ENCODE data around the gene FOXP3.
"Not testable (repeated sequence)": the region's sequence is repeated elsewhere in the genome, so short reads cannot be mapped to it uniquely, and the experiment has no call there.

Gene FOXP3, protein sequence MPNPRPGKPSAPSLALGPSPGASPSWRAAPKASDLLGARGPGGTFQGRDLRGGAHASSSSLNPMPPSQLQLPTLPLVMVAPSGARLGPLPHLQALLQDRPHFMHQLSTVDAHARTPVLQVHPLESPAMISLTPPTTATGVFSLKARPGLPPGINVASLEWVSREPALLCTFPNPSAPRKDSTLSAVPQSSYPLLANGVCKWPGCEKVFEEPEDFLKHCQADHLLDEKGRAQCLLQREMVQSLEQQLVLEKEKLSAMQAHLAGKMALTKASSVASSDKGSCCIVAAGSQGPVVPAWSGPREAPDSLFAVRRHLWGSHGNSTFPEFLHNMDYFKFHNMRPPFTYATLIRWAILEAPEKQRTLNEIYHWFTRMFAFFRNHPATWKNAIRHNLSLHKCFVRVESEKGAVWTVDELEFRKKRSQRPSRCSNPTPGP

DNA sequence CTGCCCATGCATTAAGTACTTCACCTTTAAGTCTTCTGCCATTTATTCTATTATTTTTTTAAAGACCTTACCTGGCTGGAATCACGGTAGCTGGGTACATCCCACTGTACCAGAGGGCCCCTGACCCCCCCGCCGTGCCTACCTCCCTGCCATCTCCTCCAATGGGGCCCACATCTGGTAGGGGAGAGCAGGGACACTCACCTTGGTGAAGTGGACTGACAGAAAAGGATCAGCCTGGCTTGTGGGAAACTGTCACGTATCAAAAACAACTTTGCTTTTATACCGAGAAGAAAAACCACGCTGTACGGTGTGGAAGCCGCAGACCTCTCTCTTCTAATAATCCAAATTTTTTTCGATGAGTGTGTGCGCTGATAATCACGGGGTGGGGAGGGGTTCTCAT is at the start of gene FOXP3:
FOXP3 (minus strand) TSS at position 251 of the 400 bp plus-strand sequence. CDS start 6,205 bp downstream, outside the sequence.
- DNase-seq (ENCODE audit: low read depth, low spot score): no peak

DNA sequence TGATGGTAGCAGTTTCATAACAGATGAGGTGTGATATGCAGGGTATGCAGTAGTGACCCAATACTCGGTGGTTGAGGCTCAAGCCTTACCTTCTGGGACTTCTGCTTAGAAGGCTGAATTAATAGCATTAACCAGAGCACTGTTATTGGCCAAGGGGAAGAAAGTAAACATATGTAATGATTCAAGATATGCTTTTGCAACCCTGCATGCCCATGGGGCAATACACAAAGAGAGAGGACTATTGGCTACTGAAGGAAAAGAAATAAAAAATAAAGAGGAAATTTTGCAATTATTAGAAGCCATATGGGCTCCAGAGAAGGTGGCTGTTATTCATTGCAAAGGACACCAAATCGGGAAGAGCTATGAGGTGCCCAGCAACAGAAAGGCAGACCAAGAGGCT is 47.7 kb upstream of the FOXP3 start:
- no peak for DNase-seq (ENCODE audit: low read depth, low spot score)

- no peak for DNase-seq (ENCODE audit: low read depth, low spot score)
Measured at GRCh38 chrX:49310371-49310770, 45.9 kb upstream of the FOXP3 start.

GRCh38 chrX:49309401-49309981 is 45.0 kb upstream of the FOXP3 start:
- DNase-seq (ENCODE audit: low read depth, low spot score): no peak

- no peak for DNase-seq (ENCODE audit: low read depth, low spot score)
Measured at GRCh38 chrX:49308604-49309269, 44.2 kb upstream of the FOXP3 start.

- not testable (repeated sequence) for DNase-seq (ENCODE audit: low read depth, low spot score)
Measured at GRCh38 chrX:49307775-49308174, 43.3 kb upstream of the FOXP3 start.

DNA sequence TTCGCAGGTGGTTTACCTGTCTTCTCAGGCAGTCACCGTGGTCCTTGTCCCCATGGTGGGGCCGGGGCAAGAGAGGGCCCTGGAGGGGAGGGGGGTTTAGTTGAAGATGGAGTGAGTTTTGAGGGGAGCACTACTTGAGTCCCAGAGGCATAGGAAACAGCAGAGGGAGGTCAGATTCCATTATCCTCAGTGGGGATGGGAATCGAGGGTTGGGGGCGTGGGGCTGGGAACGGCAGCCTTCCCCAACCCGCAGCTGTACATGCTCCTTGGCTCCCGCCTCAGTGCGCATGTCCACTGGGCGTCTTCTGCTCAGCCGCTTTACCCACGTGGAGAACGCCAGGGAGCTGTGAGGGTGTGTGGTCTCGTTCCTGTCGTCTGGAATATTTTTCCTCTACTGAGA is 38.8 kb upstream of the FOXP3 start, which contains the start of gene GAGE10:
GAGE10 (plus strand) TSS at position 301 of the 400 bp plus-strand sequence. CDS start 1,214 bp downstream, outside the sequence.
- DNase-seq (ENCODE audit: low read depth, low spot score): no peak

GRCh38 chrX:49300703-49301102 is 36.2 kb upstream of the FOXP3 start:
- DNase-seq (ENCODE audit: low read depth, low spot score): no peak

GRCh38 chrX:49299293-49299692 is 34.8 kb upstream of the FOXP3 start:
- DNase-seq (ENCODE audit: low read depth, low spot score): not testable (repeated sequence)

GRCh38 chrX:49292400-49293362 is 28.2 kb upstream of the FOXP3 start:
- DNase-seq (ENCODE audit: low read depth, low spot score): no peak

- no peak for DNase-seq (ENCODE audit: low read depth, low spot score)
Measured at GRCh38 chrX:49291615-49292337, 27.3 kb upstream of the FOXP3 start.

GRCh38 chrX:49290215-49290614 is 25.7 kb upstream of the FOXP3 start:
- DNase-seq (ENCODE audit: low read depth, low spot score): no peak

GRCh38 chrX:49287665-49288064 is 23.2 kb upstream of the FOXP3 start:
- no peak for DNase-seq (ENCODE audit: low read depth, low spot score)

- no peak for DNase-seq (ENCODE audit: low read depth, low spot score)
Measured at GRCh38 chrX:49286581-49286980, 22.1 kb upstream of the FOXP3 start.

DNA sequence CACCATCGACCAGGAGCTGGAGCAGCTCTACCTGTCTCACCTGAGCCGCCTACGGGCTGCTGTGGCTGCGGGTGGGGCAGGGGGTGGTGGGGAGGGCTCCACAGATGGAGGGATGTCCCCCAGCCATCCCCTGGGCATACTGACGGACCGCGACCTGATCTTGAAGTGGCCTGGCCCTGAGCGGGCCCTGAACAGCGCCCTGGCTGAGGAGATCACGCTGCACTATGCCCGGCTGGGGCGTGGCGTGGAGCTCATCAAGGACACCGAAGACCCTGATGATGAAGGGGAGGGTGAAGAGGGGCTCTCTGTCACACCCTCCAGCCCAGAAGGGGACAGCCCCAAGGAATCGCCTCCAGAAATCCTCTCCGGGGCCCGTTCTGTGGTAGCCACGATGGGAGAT is 21.6 kb upstream of the FOXP3 start:
- no peak for DNase-seq (ENCODE audit: low read depth, low spot score)

DNA sequence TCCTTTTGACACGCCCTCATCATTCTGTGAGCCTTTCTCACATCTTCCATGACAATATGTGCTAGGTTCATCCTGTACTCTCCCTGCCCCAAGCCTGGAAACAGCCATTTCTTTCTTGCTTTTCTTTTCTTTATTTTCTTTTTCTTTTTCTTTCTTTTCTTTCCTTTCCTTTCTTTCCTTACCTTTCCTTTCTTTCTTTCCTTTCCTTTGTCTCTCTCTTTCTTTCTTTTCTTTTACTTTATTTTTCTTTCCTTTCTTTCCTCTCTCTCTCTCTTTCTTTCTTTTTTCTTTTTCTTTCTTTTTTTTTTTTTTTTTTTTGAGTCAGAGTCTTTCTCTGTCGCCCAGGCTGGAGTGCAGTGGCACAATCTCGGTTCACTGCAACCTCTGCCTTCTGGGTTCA is 19.7 kb upstream of the FOXP3 start:
- DNase-seq (ENCODE audit: low read depth, low spot score): no peak

- no peak for DNase-seq (ENCODE audit: low read depth, low spot score)
Measured at GRCh38 chrX:49282647-49283011, 18.1 kb upstream of the FOXP3 start.

DNA sequence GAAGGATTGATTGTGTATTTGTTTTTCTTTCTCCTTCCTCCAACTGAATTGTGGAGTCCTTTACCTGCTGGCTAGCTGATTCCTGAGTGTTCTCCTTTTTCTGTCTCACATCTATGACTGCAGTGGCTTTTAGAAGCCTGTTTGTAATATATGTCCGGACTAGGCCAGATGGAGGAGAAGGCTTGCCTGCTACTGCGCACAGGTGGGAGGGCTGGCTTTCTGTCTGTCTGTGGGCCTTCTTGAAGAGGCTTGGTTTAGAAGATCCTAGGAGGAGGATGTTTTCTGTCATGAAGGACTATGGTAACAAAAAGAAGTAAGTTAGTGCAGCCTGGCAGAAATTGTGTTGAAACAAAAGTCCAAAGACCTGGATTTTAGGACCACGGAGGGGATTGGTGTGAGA is 13.6 kb upstream of the FOXP3 start:
- DNase-seq (ENCODE audit: low read depth, low spot score): no peak

DNA sequence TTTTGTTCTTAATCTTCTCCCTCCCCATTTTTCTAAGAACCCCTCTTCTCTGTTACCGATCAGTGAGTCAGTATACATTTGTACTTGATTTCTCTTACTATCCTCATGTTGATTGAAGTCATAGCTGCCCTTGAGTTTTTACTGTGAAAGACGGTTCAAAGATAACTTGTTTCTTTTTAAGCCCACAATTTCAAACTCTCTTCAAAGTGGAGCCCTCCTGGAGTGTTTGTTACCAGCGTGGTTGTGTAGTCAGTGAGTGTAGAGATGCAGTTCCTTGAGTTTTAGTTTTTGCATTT is 13.0 kb upstream of the FOXP3 start:
- no peak for DNase-seq (ENCODE audit: low read depth, low spot score)

GRCh38 chrX:49276671-49277534 is 12.4 kb upstream of the FOXP3 start:
- DNase-seq (ENCODE audit: low read depth, low spot score): no peak

Measured in brain pericyte (primary cell).